HG02840 (cell line): ENCODE data around the gene CDT1.
"Not testable (repeated sequence)": the region's sequence is repeated elsewhere in the genome, so short reads cannot be mapped to it uniquely, and the experiment has no call there.

Source experiments
- ATAC-seq: cut with Tn5 transposase; IDR thresholded peaks from one replicate; pipeline ENCODE4 v1.9.1; 2021; ENCODE audit warnings: mild to moderate bottlenecking, moderate library complexity, moderate number of reproducible peaks; ENCODE audit not compliant: unreplicated experiment, low FRiP score

The CDT1 gene

GRCh38 chr16:88815901-88816589, 12.5 kb downstream of the CDT1 start:
- ATAC-seq = no peak

- ATAC-seq = no peak
Measured at GRCh38 chr16:88816736-88817535, 13.3 kb downstream of the CDT1 start.

GRCh38 chr16:88817785-88818574, 14.4 kb downstream of the CDT1 start:
- ATAC-seq = no peak

- ATAC-seq = no peak
Measured at GRCh38 chr16:88818575-88818874, 14.9 kb downstream of the CDT1 start.

GRCh38 chr16:88819126-88819525, 15.5 kb downstream of the CDT1 start:
- no peak for ATAC-seq

- no peak for ATAC-seq
Measured at GRCh38 chr16:88820385-88821025, 16.9 kb downstream of the CDT1 start.

GRCh38 chr16:88821168-88821850, 17.7 kb downstream of the CDT1 start:
- ATAC-seq = no peak

- ATAC-seq = no peak
Measured at GRCh38 chr16:88822281-88823040, 18.9 kb downstream of the CDT1 start.

- ATAC-seq = not testable (repeated sequence)
Measured at GRCh38 chr16:88823646-88824045, 20.1 kb downstream of the CDT1 start.

GRCh38 chr16:88824256-88825077, 20.9 kb downstream of the CDT1 start:
- ATAC-seq = no peak

- ATAC-seq = no peak
Measured at GRCh38 chr16:88825146-88825545, 21.6 kb downstream of the CDT1 start.

GRCh38 chr16:88826070-88826840, 22.7 kb downstream of the CDT1 start:
- no peak for ATAC-seq

GRCh38 chr16:88827727-88828126, 24.1 kb downstream of the CDT1 start:
- ATAC-seq = no peak

- ATAC-seq = no peak
Measured at GRCh38 chr16:88828711-88829110, 25.1 kb downstream of the CDT1 start.

- ATAC-seq = no peak
Measured at GRCh38 chr16:88830258-88830657, 26.7 kb downstream of the CDT1 start.

GRCh38 chr16:88830783-88831182, 27.2 kb downstream of the CDT1 start:
- ATAC-seq = no peak

GRCh38 chr16:88831838-88832237, 28.2 kb downstream of the CDT1 start:
- ATAC-seq = no peak

- ATAC-seq = no peak
Measured at GRCh38 chr16:88833086-88833485, 29.5 kb downstream of the CDT1 start.
